ENCODE data around the gene VPS35. TPM values are rescaled to one million over a fixed set of nuclear protein-coding genes. Genes with fewer than 3 reads are reported as not detected.

VPS35 gene
- total RNA-seq (2022; extraction: Qiagen RNA extraction): 79.3 to 86.3 TPM (median 81.3 TPM) in 5 replicates

GRCh38 chr16:46688654-46689364 lies at the start of gene VPS35:
Gene VPS35 (minus strand): TSS chr16:46689178. CDS start chr16:46689133, 45 bp downstream.

GRCh38 chr16:46689365-46690280 lies 645 bp upstream of the VPS35 start, which contains the start of gene ORC6:
Gene ORC6 (plus strand): TSS chr16:46689659. CDS start chr16:46689706, 47 bp downstream.

GRCh38 chr16:46621006-46621933 lies 67.7 kb downstream of the VPS35 start, which contains the start of gene SHCBP1:
Gene SHCBP1 (minus strand): TSS chr16:46621379. CDS start chr16:46621359, 20 bp downstream.

Other genes starting within 250 kb of the VPS35 start
- gene SHCBP1, start 67.8 kb downstream of the VPS35 start, total RNA-seq (2022; extraction: Qiagen RNA extraction): 32.3 to 40.6 TPM (median 36.5 TPM) in 5 replicates
- gene ORC6, start 481 bp upstream of the VPS35 start, total RNA-seq (2022; extraction: Qiagen RNA extraction): 43.6 to 48.4 TPM (median 47.0 TPM) in 5 replicates
- gene MYLK3, start 59.2 kb upstream of the VPS35 start, total RNA-seq (2022; extraction: Qiagen RNA extraction): 0.03 to 0.14 TPM (median 0.09 TPM) in 5 replicates
- gene C16orf87, start 142.0 kb upstream of the VPS35 start, total RNA-seq (2022; extraction: Qiagen RNA extraction): 5.0 to 8.3 TPM (median 6.1 TPM) in 5 replicates
- 8.1 to 11.5 TPM (median 10.7 TPM) in 5 replicates for gene GPT2, start 195.2 kb upstream of the VPS35 start, total RNA-seq (2022; extraction: Qiagen RNA extraction)